Esophagus (tissue), 2 donors: ENCODE data around the gene GSE1. TPM values are rescaled to one million over a fixed set of nuclear protein-coding genes. Genes with fewer than 3 reads are reported as not detected.

Experiments used
- H3K27ac ChIP-seq, 2 donors: one replicate each; pipeline ENCODE4 v1.5.1; 2013; ENCODE audit warnings: low read depth in 2 of 2, mild to moderate bottlenecking in 2 of 2, inconsistent platforms in 1 of 2, low read length in 1 of 2, moderate library complexity in 1 of 2
- H3K27me3 ChIP-seq, 2 donors: one replicate each; pipeline ENCODE4 v1.6.1; 2013; ENCODE audit warnings: low read length in 2 of 2, control low read depth in 1 of 2, mild to moderate bottlenecking in 1 of 2; ENCODE audit not compliant: insufficient read depth in 2 of 2, control insufficient read depth in 1 of 2
- H3K36me3 ChIP-seq, 2 donors: one replicate each; pipeline ENCODE4 v1.6.1; 2013; ENCODE audit warnings: low read length in 1 of 2; ENCODE audit not compliant: control insufficient read depth in 2 of 2, insufficient read depth in 2 of 2
- H3K4me1 ChIP-seq, 2 donors: one replicate each; pipeline ENCODE4 v1.6.1; 2013; ENCODE audit warnings: low read length in 1 of 2; ENCODE audit not compliant: control insufficient read depth in 2 of 2, insufficient read depth in 2 of 2
- H3K4me3 ChIP-seq, 2 donors: one replicate each; pipeline ENCODE4 v1.5.1; 2013; ENCODE audit warnings: low read length in 2 of 2, mild to moderate bottlenecking in 2 of 2, low read depth in 1 of 2, moderate library complexity in 1 of 2
- H3K9me3 ChIP-seq, 2 donors: one replicate each; pipeline ENCODE4 v1.6.1; 2013; ENCODE audit warnings: mild to moderate bottlenecking in 2 of 2, low read depth in 1 of 2, low read length in 1 of 2, moderate library complexity in 1 of 2; ENCODE audit not compliant: control insufficient read depth in 2 of 2, insufficient read depth in 1 of 2
- WGBS, 2 donors: extraction: QIAGEN DNeasy Blood & Tissue Kit; methylation state at CpG; one replicate each; pipeline ENCODE4 v1.1.7; 2013; 5-methylcytosine and 5-hydroxymethylcytosine counted together
- polyA plus RNA-seq, 2 donors: library from polyadenylated mRNA; stranded (reverse); fragments of 200-250 nt; gene quantifications; one replicate each; pipeline ENCODE4 v1.2.3, GENCODE V29; 2013
- donor health status: healthy with polysubstance abuse.
- donor health status: Bipolar disorder and iron deficiency.

Gene GSE1
- polyA plus RNA-seq, 2 donors, result 8.9 to 19.6 TPM

- no peaks in the 10 kb centered on the region for H3K27me3 ChIP-seq
- H3K9me3 ChIP-seq, result peaks cover 0 to 4% of the 10 kb centered on the region in 2 donors
- H3K36me3 ChIP-seq, result no peaks in the 10 kb centered on the region
- H3K4me3 ChIP-seq, result no peak overlapping the region
- no peak overlapping the region for H3K27ac ChIP-seq
- WGBS, 2 donors, result 93 to 94% methylated on average over 11 of the region's 11 CpGs
- no peaks in the 10 kb centered on the region for H3K4me1 ChIP-seq
Observed at GRCh38 chr16:85704011-85704410, 90.9 kb downstream of the GSE1 start.

GRCh38 chr16:85704900-85705846 lies 92.1 kb downstream of the GSE1 start:
- Histone ChIP-seq H3K9me3 (peaks cover 0 to 4% of the 10 kb centered on the region in 2 donors), H3K4me3 (no peak overlapping the region), H3K4me1 (no peaks in the 10 kb centered on the region), H3K27me3 (no peaks in the 10 kb centered on the region), H3K27ac (no peak overlapping the region), H3K36me3 (no peaks in the 10 kb centered on the region)
- WGBS, 2 donors, result 89 to 92% methylated on average over 20 of the region's 20 CpGs

GRCh38 chr16:85706449-85707034 lies 93.4 kb downstream of the GSE1 start:
- Histone ChIP-seq H3K4me3 (no peak overlapping the region), H3K27ac (no peak overlapping the region), H3K9me3 (peaks cover 0 to 3% of the 10 kb centered on the region in 2 donors), H3K27me3 (no peaks in the 10 kb centered on the region), H3K36me3 (no peaks in the 10 kb centered on the region), H3K4me1 (no peaks in the 10 kb centered on the region)
- WGBS, 2 donors, result 91 to 94% methylated on average over 11 of the region's 11 CpGs

- no peaks in the 10 kb centered on the region for H3K4me1 ChIP-seq
- no peak overlapping the region for H3K4me3 ChIP-seq
- WGBS, 2 donors, result 50 to 60% methylated on average over 15 to 16 of the region's 16 CpGs
- H3K27me3 ChIP-seq, result no peaks in the 10 kb centered on the region
- peaks cover 0 to 7% of the 10 kb centered on the region in 2 donors for H3K9me3 ChIP-seq
- no peaks in the 10 kb centered on the region for H3K36me3 ChIP-seq
- H3K27ac ChIP-seq, result no peak overlapping the region
Observed at GRCh38 chr16:85707528-85708095, 94.5 kb downstream of the GSE1 start.

- Histone ChIP-seq H3K27ac (no peak overlapping the region), H3K4me3 (no peak overlapping the region), H3K36me3 (no peaks in the 10 kb centered on the region)
Observed at GRCh38 chr16:85708338-85708737, 95.2 kb downstream of the GSE1 start.

GRCh38 chr16:85709766-85710585 lies 96.9 kb downstream of the GSE1 start:
- no peak overlapping the region for H3K4me3 ChIP-seq
- H3K27me3 ChIP-seq, result no peaks in the 10 kb centered on the region
- no peaks in the 10 kb centered on the region for H3K36me3 ChIP-seq
- 80 to 81% methylated on average over 53 of the region's 53 CpGs for WGBS, 2 donors
- H3K9me3 ChIP-seq, result peaks cover 0 to 7% of the 10 kb centered on the region in 2 donors
- no peak overlapping the region for H3K27ac ChIP-seq
- no peaks in the 10 kb centered on the region for H3K4me1 ChIP-seq

More at GRCh38 chr16:85708338-85708737, 95.2 kb downstream of the GSE1 start:
- no peaks in the 10 kb centered on the region for H3K4me1 ChIP-seq
- H3K27me3 ChIP-seq, result no peaks in the 10 kb centered on the region
- H3K9me3 ChIP-seq, result peaks cover 0 to 7% of the 10 kb centered on the region in 2 donors
- WGBS, 2 donors, result 90 to 91% methylated on average over 6 of the region's 6 CpGs

- Histone ChIP-seq H3K27ac (no peak overlapping the region), H3K4me3 (no peak overlapping the region), H3K4me1 (peaks cover 0 to 2% of the 10 kb centered on the region in 2 donors), H3K27me3 (no peaks in the 10 kb centered on the region), H3K9me3 (peaks cover 0 to 7% of the 10 kb centered on the region in 2 donors), H3K36me3 (no peaks in the 10 kb centered on the region)
- WGBS, 2 donors, result 90% methylated on average over 9 of the region's 9 CpGs
Observed at GRCh38 chr16:85710732-85711131, 97.6 kb downstream of the GSE1 start.

GRCh38 chr16:85711982-85712587 lies 99.0 kb downstream of the GSE1 start:
- H3K27me3 ChIP-seq, result no peaks in the 10 kb centered on the region
- 92 to 95% methylated on average over 6 of the region's 6 CpGs for WGBS, 2 donors
- peaks cover 2 to 8% of the 10 kb centered on the region in 2 donors for H3K4me1 ChIP-seq

GRCh38 chr16:85712801-85713200 lies 99.7 kb downstream of the GSE1 start:
- H3K9me3 ChIP-seq, result peaks cover 0 to 6% of the 10 kb centered on the region in 2 donors
- no peak overlapping the region for H3K27ac ChIP-seq
- H3K27me3 ChIP-seq, result no peaks in the 10 kb centered on the region
- WGBS, 2 donors, result 53 to 54% methylated on average over 9 of the region's 9 CpGs
- H3K36me3 ChIP-seq, result no peaks in the 10 kb centered on the region
- peaks cover 2 to 15% of the 10 kb centered on the region in 2 donors for H3K4me1 ChIP-seq
- no peak overlapping the region for H3K4me3 ChIP-seq

More at GRCh38 chr16:85711982-85712587, 99.0 kb downstream of the GSE1 start:
- H3K4me3 ChIP-seq, result no peak overlapping the region
- no peaks in the 10 kb centered on the region for H3K36me3 ChIP-seq
- no peak overlapping the region for H3K27ac ChIP-seq
- H3K9me3 ChIP-seq, result peaks cover 0 to 6% of the 10 kb centered on the region in 2 donors
